Measurements from ENCODE around the gene IL15RA.

Gene IL15RA

GRCh38 chr10:5975641-5976473 lies 1.5 kb downstream of the IL15RA start:
- H3K36me3 ChIP-seq (ENCODE audit: control insufficient read depth, low read length): no peaks in the 10 kb centered on the region
- no peaks in the 10 kb centered on the region for H4K20me1 ChIP-seq (ENCODE audit: control insufficient read depth, insufficient read depth, low read depth, low read length)
- peak overlapping the region; percentile 94 for H3K4me2 ChIP-seq (ENCODE audit: low read length)
- peak overlapping the region; percentile 81 for H3K4me3 ChIP-seq (ENCODE audit: low read length)
- no peaks in the 10 kb centered on the region for H3K79me2 ChIP-seq (ENCODE audit: control insufficient read depth, low read length)
- H3F3A ChIP-seq (ENCODE audit: control insufficient read depth, insufficient read depth): peaks cover 6% of the 10 kb centered on the region; the same call in 1 of the 2 replicates
- H3K27me3 ChIP-seq (ENCODE audit: control insufficient read depth, low read length): peaks cover 59% of the 10 kb centered on the region
- H3K9me3 ChIP-seq (ENCODE audit: control insufficient read depth, insufficient read depth, low read length): no peaks in the 10 kb centered on the region
- H3K9me2 ChIP-seq (replicated peaks; ENCODE audit: control insufficient read depth, low read length): no peaks in the 10 kb centered on the region
- H3K27ac ChIP-seq (ENCODE audit: low read depth, low read length): no peak overlapping the region
- no peak for TF ChIP-seq CTCF (IDR thresholded peaks at IDR 0.05; ENCODE audit: low read depth, low read length, poor library complexity, severe bottlenecking)
- TF ChIP-seq EZH2phosphoT487 (IDR thresholded peaks at IDR 0.05; ENCODE audit: borderline replicate concordance, low read length): no peak; the same call in 1 of the 2 replicates
- H3K4me1 ChIP-seq (ENCODE audit: control insufficient read depth, low read length): peaks cover 19% of the 10 kb centered on the region

GRCh38 chr10:5973069-5973468 lies 4.3 kb downstream of the IL15RA start:
- Histone ChIP-seq H3K27ac (ENCODE audit: low read depth, low read length) (no peak overlapping the region), H3F3A (ENCODE audit: control insufficient read depth, insufficient read depth) (0 out of 2 replicates have a peak, but pooled peaks cover 2% of the 10 kb centered on the region), H4K20me1 (ENCODE audit: control insufficient read depth, insufficient read depth, low read depth, low read length) (no peaks in the 10 kb centered on the region), H3K9me3 (ENCODE audit: control insufficient read depth, insufficient read depth, low read length) (no peaks in the 10 kb centered on the region), H3K27me3 (ENCODE audit: control insufficient read depth, low read length) (peaks cover 53% of the 10 kb centered on the region), H3K9me2 (replicated peaks; ENCODE audit: control insufficient read depth, low read length) (no peaks in the 10 kb centered on the region), H3K4me2 (ENCODE audit: low read length) (no peak overlapping the region), H3K4me1 (ENCODE audit: control insufficient read depth, low read length) (peaks cover 17% of the 10 kb centered on the region), H3K36me3 (ENCODE audit: control insufficient read depth, low read length) (no peaks in the 10 kb centered on the region), H3K4me3 (ENCODE audit: low read length) (no peak overlapping the region), H3K79me2 (ENCODE audit: control insufficient read depth, low read length) (no peaks in the 10 kb centered on the region)
- TF ChIP-seq CTCF (IDR thresholded peaks at IDR 0.05; ENCODE audit: low read depth, low read length, poor library complexity, severe bottlenecking): no peak
- TF ChIP-seq EZH2phosphoT487 (IDR thresholded peaks at IDR 0.05; ENCODE audit: borderline replicate concordance, low read length): no peak

- peaks cover 10% of the 10 kb centered on the region for H3K4me1 ChIP-seq (ENCODE audit: control insufficient read depth, low read length)
- no peaks in the 10 kb centered on the region for H3K9me2 ChIP-seq (replicated peaks; ENCODE audit: control insufficient read depth, low read length)
- no peak overlapping the region for H3K4me2 ChIP-seq (ENCODE audit: low read length)
- H3K36me3 ChIP-seq (ENCODE audit: control insufficient read depth, low read length): no peaks in the 10 kb centered on the region
- H3K27me3 ChIP-seq (ENCODE audit: control insufficient read depth, low read length): peaks cover 41% of the 10 kb centered on the region
- TF ChIP-seq CTCF (IDR thresholded peaks at IDR 0.05; ENCODE audit: low read depth, low read length, poor library complexity, severe bottlenecking) (no peak), EZH2phosphoT487 (IDR thresholded peaks at IDR 0.05; ENCODE audit: borderline replicate concordance, low read length) (no peak)
- H3K9me3 ChIP-seq (ENCODE audit: control insufficient read depth, insufficient read depth, low read length): no peaks in the 10 kb centered on the region
- no peak overlapping the region for H3K27ac ChIP-seq (ENCODE audit: low read depth, low read length)
- H3K79me2 ChIP-seq (ENCODE audit: control insufficient read depth, low read length): no peaks in the 10 kb centered on the region
- H3F3A ChIP-seq (ENCODE audit: control insufficient read depth, insufficient read depth): 0 out of 2 replicates have a peak, but pooled peaks cover 2% of the 10 kb centered on the region
- H3K4me3 ChIP-seq (ENCODE audit: low read length): no peak overlapping the region
- H4K20me1 ChIP-seq (ENCODE audit: control insufficient read depth, insufficient read depth, low read depth, low read length): no peaks in the 10 kb centered on the region
These were observed 5.5 kb downstream of the IL15RA start for GRCh38 chr10:5971886-5972285.

Measured in DOHH2 (cell line).